Bronchial epithelial cell (primary cell): ENCODE measurements around the gene HAPLN3. TPM values are rescaled to one million over a fixed set of nuclear protein-coding genes. Genes with fewer than 3 reads are reported as not detected.

Experiments used
- DNase-seq: peaks from one replicate; pipeline ENCODE4 v3.0.0-alpha.2; 2010; ENCODE audit warnings: low read depth
- FAIRE-seq: peaks from 2 replicates; lab custom pipeline; 2011; peaks lifted over from hg19 to GRCh38; lab: Jason Lieb, UNC
- H3K27me3 ChIP-seq: 2 replicates; pipeline ENCODE4 v1.5.1; 2011; ENCODE audit warnings: low read length; ENCODE audit not compliant: control insufficient read depth, insufficient read depth
- H3K36me3 ChIP-seq: 2 replicates; pipeline ENCODE4 v1.5.1; 2011; ENCODE audit warnings: low read length; ENCODE audit not compliant: control insufficient read depth, insufficient read depth
- H3K4me3 ChIP-seq: 2 replicates; pipeline ENCODE4 v1.5.1; 2011; ENCODE audit warnings: mild to moderate bottlenecking, low read depth, low read length, control low read depth
- total RNA-seq: library from RNA; depleted of rRNA; stranded (reverse); fragments of >200 nt; gene quantifications from 2 replicates; pipeline ENCODE4 v1.2.1, GENCODE V29; 2014
- TF ChIP-seq, protein P1 (sequence below): IDR thresholded peaks from 2 replicates; pipeline ENCODE4 v1.5.1; 2011; ENCODE audit warnings: mild to moderate bottlenecking, moderate library complexity, low read length, control low read depth, inconsistent platforms; ENCODE audit not compliant: insufficient read depth, severe bottlenecking

The HAPLN3 gene
- total RNA-seq, 1 donor from 2014 or later: 1.1 TPM

DNA sequence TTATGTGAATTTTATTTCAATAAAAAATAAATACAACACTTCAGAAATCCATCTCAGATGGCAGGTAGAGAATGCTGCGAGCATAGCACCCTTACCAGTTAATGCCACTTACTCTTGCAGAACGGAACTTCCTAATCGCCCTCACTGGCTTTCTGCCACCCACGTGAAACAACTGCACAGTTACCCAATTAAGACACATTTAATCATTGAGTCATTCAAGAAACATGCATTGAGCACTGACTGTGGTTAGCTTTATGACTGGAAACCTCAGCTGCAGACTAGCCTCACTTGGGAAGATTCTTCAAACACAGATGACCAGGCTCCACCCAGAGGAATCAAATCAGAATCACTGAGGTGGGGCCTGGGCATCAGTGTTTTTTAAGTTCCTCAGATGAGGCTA is 23.4 kb upstream of the HAPLN3 start:
- H3K36me3 ChIP-seq: no peaks in the 10 kb centered on the region
- FAIRE-seq: peak; percentile 98
- no peaks in the 10 kb centered on the region for H3K27me3 ChIP-seq
- TF ChIP-seq, protein P1, sequence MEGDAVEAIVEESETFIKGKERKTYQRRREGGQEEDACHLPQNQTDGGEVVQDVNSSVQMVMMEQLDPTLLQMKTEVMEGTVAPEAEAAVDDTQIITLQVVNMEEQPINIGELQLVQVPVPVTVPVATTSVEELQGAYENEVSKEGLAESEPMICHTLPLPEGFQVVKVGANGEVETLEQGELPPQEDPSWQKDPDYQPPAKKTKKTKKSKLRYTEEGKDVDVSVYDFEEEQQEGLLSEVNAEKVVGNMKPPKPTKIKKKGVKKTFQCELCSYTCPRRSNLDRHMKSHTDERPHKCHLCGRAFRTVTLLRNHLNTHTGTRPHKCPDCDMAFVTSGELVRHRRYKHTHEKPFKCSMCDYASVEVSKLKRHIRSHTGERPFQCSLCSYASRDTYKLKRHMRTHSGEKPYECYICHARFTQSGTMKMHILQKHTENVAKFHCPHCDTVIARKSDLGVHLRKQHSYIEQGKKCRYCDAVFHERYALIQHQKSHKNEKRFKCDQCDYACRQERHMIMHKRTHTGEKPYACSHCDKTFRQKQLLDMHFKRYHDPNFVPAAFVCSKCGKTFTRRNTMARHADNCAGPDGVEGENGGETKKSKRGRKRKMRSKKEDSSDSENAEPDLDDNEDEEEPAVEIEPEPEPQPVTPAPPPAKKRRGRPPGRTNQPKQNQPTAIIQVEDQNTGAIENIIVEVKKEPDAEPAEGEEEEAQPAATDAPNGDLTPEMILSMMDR: no peak
- DNase-seq: peak; percentile 99
- H3K4me3 ChIP-seq: no peak overlapping the region

DNA sequence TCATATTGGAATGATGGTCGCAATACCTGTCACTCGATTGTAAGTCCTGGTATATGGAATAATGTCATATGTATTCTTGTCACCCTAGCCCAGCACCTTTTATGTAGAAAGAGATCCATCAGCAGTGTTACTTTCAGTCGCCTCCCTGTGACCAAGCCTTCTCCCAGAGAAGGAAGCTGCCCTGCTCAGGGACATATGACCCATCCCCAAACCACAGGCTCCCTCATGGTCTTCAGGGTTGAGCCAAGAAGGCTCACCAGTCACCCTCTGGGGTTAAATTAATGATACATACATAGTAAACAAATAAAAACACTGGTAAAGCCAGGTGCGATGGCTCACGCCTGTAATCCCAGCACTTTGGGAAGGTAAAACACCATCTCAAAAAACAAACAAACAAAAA is 22.4 kb upstream of the HAPLN3 start:
- no peak for FAIRE-seq
- H3K4me3 ChIP-seq: no peak overlapping the region
- H3K27me3 ChIP-seq: no peaks in the 10 kb centered on the region
- DNase-seq: no peak
- TF ChIP-seq, protein P1: no peak
- no peaks in the 10 kb centered on the region for H3K36me3 ChIP-seq

DNA sequence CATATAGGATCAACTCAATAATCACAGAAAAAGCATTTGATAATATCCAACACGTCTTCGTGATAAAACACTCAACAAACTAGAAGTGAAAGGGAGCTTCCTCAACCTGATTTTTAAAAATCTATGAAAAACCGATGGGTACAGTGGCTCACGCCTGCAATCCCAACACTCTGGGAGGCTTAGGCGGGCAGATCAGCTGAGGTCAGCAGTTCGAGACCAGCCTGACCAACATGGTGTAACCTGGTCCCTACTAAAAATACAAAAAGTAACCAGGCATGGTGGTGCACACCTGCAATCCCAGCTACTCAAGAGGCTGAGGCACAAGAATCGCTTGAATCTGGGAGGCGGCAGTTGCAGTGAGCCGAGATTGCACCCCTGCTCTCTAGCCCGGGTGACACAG is 20.0 kb upstream of the HAPLN3 start:
- Histone ChIP-seq H3K36me3 (no peaks in the 10 kb centered on the region), H3K4me3 (no peak overlapping the region), H3K27me3 (no peaks in the 10 kb centered on the region)
- DNase-seq (no peak), FAIRE-seq (no peak)
- TF ChIP-seq, protein P1: no peak

DNA sequence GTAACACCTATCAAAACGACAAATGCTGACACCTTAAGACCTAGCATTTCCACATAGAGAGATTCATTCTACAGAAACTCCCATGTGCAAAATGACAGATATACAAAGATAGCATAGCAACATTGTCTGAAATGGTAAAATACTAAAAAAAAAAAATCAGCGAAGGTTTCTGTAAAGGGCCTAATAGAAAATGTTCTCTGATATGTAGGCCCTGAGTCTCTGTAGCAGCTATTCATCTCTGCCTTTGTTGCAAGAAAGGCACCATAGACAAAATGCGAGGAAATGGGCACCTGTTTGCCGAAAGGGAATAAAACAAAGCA is 18.5 kb upstream of the HAPLN3 start:
- FAIRE-seq: no peak
- Histone ChIP-seq H3K4me3 (no peak overlapping the region), H3K27me3 (no peaks in the 10 kb centered on the region), H3K36me3 (peaks cover 3% of the 10 kb centered on the region)
- TF ChIP-seq, protein P1: no peak
- no peak for DNase-seq

DNA sequence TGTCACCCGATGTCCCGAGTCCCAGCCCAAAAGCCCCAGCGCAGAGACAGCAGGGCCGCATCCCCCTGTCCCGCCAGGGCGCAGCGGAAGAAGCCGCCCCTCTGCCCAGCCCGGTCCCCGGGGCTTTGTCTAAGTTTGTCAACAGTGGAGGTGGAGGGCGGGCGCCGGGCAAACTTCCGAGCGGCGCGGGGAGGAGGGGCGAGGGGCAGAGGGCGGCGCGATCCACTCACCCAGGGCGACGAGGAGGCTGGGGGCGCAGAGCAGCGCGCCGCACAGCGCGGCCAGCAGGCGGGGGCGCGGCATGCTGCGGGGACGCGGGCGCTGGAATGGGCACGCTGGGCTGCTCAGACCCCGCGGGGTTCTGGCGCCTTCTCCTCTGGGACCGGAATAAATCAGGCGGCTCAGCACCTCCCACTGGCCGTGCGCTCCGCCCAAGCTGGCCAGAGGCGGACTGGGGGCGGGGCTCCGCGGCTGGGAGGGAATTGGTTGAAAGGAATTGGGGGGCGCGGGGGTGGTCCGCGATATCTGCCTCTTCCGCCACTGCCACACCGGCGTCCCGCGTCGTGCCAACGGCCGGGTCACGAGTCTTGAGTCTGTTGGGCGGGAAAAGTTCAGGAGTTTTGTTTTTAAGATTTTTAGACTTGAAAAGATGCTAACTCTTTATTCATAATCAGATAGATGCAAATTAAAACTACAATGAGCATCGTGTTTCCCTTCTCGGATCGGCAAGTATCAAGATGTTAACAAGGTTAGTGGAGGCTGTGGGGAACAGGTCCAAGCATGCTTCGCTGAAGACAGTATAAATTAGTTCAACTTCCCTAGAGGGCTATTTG is 17.9 kb upstream of the HAPLN3 start, which contains the start of gene MFGE8:
Gene MFGE8, minus strand, starts transcription at position 363 of the 833 bp plus-strand sequence. Its CDS starts 60 bp downstream, at position 303.
- Histone ChIP-seq H3K4me3 (peak within 1 kb of the TSS; percentile 62), H3K36me3 (peaks cover 3% of the 10 kb centered on the region), H3K27me3 (no peaks in the 10 kb centered on the region)
- TF ChIP-seq, protein P1: no peak
- DNase-seq: peak; percentile 89
- no peak for FAIRE-seq
